HEK293 (cell line): ENCODE measurements around the gene FLT3LG.

Source experiments
- HOXD13 ChIP-seq: sonication (generic); formaldehyde crosslinking; IDR thresholded peaks from 2 replicates; pipeline ENCODE4 v1.8.0; 2022; ENCODE audit warnings: missing genetic modification reagents, borderline replicate concordance
- KLF9 ChIP-seq: fragments of 450-650 bp; formaldehyde crosslinking; IDR thresholded peaks from 2 replicates; pipeline ENCODE4 v1.5.1; 2016; ENCODE audit warnings: missing biosample characterization, missing genetic modification characterization, low read depth
- SCRT1 ChIP-seq: fragments of 450-650 bp; formaldehyde crosslinking; IDR thresholded peaks from 2 replicates; pipeline ENCODE4 v1.5.1; 2016; ENCODE audit warnings: missing biosample characterization, missing genetic modification characterization, borderline replicate concordance
- ZBTB26 ChIP-seq: fragments of 450-650 bp; formaldehyde crosslinking; optimal IDR thresholded peaks from 2 replicates; pipeline ENCODE3; 2016; ENCODE audit warnings: missing biosample characterization, mild to moderate bottlenecking, missing genetic modification characterization
- ZBTB7A ChIP-seq: fragments of 450-650 bp; formaldehyde crosslinking; IDR thresholded peaks from 2 replicates; pipeline ENCODE4 v1.5.1; 2016; ENCODE audit warnings: low read depth, missing biosample characterization, missing genetic modification characterization
- ZNF140 ChIP-seq: fragments of 450-650 bp; formaldehyde crosslinking; IDR thresholded peaks from 2 replicates; pipeline ENCODE4 v1.5.1; 2016; ENCODE audit warnings: missing biosample characterization, missing genetic modification characterization
- ZNF280D ChIP-seq: fragments of 450-650 bp; formaldehyde crosslinking; IDR thresholded peaks from 2 replicates; pipeline ENCODE4 v1.5.1; 2016; ENCODE audit warnings: missing biosample characterization, missing genetic modification characterization
- ZNF335 ChIP-seq: fragments of 450-650 bp; formaldehyde crosslinking; conservative IDR thresholded peaks from 2 replicates; pipeline ENCODE4 v1.5.1; 2016; ENCODE audit warnings: missing biosample characterization, missing genetic modification characterization
- ZNF341 ChIP-seq: fragments of 450-650 bp; formaldehyde crosslinking; IDR thresholded peaks from 2 replicates; pipeline ENCODE4; 2016; ENCODE audit warnings: low read depth, missing biosample characterization, missing genetic modification characterization
- ZNF362 ChIP-seq: fragments of 450-650 bp; formaldehyde crosslinking; IDR thresholded peaks from 2 replicates; pipeline ENCODE4 v1.5.1; 2016; ENCODE audit warnings: missing biosample characterization, missing genetic modification characterization
- ZNF366 ChIP-seq: fragments of 450-650 bp; formaldehyde crosslinking; conservative IDR thresholded peaks from 2 replicates; pipeline ENCODE4 v1.5.1; 2016; ENCODE audit warnings: missing biosample characterization, missing genetic modification characterization
- ZNF398 ChIP-seq: fragments of 450-650 bp; formaldehyde crosslinking; IDR thresholded peaks from 2 replicates; pipeline ENCODE4 v1.5.1; 2017; ENCODE audit warnings: missing biosample characterization, missing genetic modification characterization
- ZNF426 ChIP-seq: fragments of 450-650 bp; formaldehyde crosslinking; IDR thresholded peaks from 2 replicates; pipeline ENCODE4 v1.5.1; 2017; ENCODE audit warnings: missing biosample characterization, missing genetic modification characterization, mild to moderate bottlenecking, inconsistent platforms, moderate library complexity
- ZNF501 ChIP-seq: fragments of 450-650 bp; formaldehyde crosslinking; IDR thresholded peaks from 2 replicates; pipeline ENCODE4 v1.5.1; 2016; ENCODE audit warnings: missing biosample characterization, missing genetic modification characterization
- ZNF518A ChIP-seq: fragments of 450-650 bp; formaldehyde crosslinking; conservative IDR thresholded peaks from 2 replicates; pipeline ENCODE4 v1.5.1; 2016; ENCODE audit warnings: low read depth, missing biosample characterization, missing genetic modification characterization
- ZNF544 ChIP-seq: fragments of 450-650 bp; formaldehyde crosslinking; IDR thresholded peaks from 2 replicates; pipeline ENCODE4 v1.5.0; 2017; ENCODE audit warnings: missing biosample characterization, missing genetic modification characterization
- ZNF600 ChIP-seq: fragments of 450-650 bp; formaldehyde crosslinking; IDR thresholded peaks from 2 replicates; pipeline ENCODE4 v1.5.1; 2016; ENCODE audit warnings: missing biosample characterization, missing genetic modification characterization
- TF ChIP-seq, protein P1 (sequence below): fragments of 450-650 bp; formaldehyde crosslinking; IDR thresholded peaks from 2 replicates; pipeline ENCODE4 v1.5.1; 2016; ENCODE audit warnings: missing biosample characterization, missing genetic modification characterization
- TF ChIP-seq, protein P2 (sequence below): fragments of 450-650 bp; formaldehyde crosslinking; IDR thresholded peaks from 2 replicates; pipeline ENCODE4 v1.5.1; 2016; ENCODE audit warnings: missing biosample characterization, missing genetic modification characterization
- TF ChIP-seq, protein P3 (sequence below): fragments of 450-650 bp; formaldehyde crosslinking; IDR thresholded peaks from 2 replicates; pipeline ENCODE4 v1.5.1; 2016; ENCODE audit warnings: missing biosample characterization, missing genetic modification characterization

FLT3LG gene

GRCh38 chr19:49473868-49474541 is at the start of gene FLT3LG (continued):
- TF ChIP-seq, protein P1, sequence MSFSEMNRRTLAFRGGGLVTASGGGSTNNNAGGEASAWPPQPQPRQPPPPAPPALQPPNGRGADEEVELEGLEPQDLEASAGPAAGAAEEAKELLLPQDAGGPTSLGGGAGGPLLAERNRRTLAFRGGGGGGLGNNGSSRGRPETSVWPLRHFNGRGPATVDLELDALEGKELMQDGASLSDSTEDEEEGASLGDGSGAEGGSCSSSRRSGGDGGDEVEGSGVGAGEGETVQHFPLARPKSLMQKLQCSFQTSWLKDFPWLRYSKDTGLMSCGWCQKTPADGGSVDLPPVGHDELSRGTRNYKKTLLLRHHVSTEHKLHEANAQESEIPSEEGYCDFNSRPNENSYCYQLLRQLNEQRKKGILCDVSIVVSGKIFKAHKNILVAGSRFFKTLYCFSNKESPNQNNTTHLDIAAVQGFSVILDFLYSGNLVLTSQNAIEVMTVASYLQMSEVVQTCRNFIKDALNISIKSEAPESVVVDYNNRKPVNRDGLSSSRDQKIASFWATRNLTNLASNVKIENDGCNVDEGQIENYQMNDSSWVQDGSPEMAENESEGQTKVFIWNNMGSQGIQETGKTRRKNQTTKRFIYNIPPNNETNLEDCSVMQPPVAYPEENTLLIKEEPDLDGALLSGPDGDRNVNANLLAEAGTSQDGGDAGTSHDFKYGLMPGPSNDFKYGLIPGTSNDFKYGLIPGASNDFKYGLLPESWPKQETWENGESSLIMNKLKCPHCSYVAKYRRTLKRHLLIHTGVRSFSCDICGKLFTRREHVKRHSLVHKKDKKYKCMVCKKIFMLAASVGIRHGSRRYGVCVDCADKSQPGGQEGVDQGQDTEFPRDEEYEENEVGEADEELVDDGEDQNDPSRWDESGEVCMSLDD (tag by site-specific recombination), result peak; percentile 96
- TF ChIP-seq ZNF280D (no peak), ZNF518A (tag by site-specific recombination) (no peak), HOXD13 (no peak), ZNF335 (peak; percentile 64), ZNF362 (tag by site-specific recombination) (no peak), ZBTB26 (peak; percentile 46), KLF9 (tag by site-specific recombination) (peak; percentile 70), ZNF341 (tag by site-specific recombination) (no peak), ZNF426 (tag by site-specific recombination) (no peak), ZBTB7A (tag by site-specific recombination) (0 out of 2 replicates have a peak, but pooled peaks have one; percentile 35), ZNF501 (tag by site-specific recombination) (peak; percentile 65; the same call in 1 of the 2 replicates), ZNF600 (tag by site-specific recombination) (no peak; the same call in 1 of the 2 replicates), ZNF398 (tag by site-specific recombination) (peak; percentile 80; the same call in 1 of the 2 replicates), ZNF544 (tag by site-specific recombination) (no peak), ZNF140 (tag by site-specific recombination) (no peak), ZNF366 (tag by site-specific recombination) (no peak), SCRT1 (tag by site-specific recombination) (no peak)
- TF ChIP-seq, protein P2, sequence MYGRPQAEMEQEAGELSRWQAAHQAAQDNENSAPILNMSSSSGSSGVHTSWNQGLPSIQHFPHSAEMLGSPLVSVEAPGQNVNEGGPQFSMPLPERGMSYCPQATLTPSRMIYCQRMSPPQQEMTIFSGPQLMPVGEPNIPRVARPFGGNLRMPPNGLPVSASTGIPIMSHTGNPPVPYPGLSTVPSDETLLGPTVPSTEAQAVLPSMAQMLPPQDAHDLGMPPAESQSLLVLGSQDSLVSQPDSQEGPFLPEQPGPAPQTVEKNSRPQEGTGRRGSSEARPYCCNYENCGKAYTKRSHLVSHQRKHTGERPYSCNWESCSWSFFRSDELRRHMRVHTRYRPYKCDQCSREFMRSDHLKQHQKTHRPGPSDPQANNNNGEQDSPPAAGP (tag by site-specific recombination), result no peak
- TF ChIP-seq, protein P3, sequence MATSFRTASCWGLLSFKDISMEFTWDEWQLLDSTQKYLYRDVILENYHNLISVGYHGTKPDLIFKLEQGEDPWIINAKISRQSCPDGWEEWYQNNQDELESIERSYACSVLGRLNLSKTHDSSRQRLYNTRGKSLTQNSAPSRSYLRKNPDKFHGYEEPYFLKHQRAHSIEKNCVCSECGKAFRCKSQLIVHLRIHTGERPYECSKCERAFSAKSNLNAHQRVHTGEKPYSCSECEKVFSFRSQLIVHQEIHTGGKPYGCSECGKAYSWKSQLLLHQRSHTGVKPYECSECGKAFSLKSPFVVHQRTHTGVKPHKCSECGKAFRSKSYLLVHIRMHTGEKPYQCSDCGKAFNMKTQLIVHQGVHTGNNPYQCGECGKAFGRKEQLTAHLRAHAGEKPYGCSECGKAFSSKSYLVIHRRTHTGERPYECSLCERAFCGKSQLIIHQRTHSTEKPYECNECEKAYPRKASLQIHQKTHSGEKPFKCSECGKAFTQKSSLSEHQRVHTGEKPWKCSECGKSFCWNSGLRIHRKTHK, result no peak
